Measurements from ENCODE around the gene SORCS3.

GRCh38 chr10:104741127-104741526 is 100.0 kb downstream of the SORCS3 start:
- TF ChIP-seq, protein P1, sequence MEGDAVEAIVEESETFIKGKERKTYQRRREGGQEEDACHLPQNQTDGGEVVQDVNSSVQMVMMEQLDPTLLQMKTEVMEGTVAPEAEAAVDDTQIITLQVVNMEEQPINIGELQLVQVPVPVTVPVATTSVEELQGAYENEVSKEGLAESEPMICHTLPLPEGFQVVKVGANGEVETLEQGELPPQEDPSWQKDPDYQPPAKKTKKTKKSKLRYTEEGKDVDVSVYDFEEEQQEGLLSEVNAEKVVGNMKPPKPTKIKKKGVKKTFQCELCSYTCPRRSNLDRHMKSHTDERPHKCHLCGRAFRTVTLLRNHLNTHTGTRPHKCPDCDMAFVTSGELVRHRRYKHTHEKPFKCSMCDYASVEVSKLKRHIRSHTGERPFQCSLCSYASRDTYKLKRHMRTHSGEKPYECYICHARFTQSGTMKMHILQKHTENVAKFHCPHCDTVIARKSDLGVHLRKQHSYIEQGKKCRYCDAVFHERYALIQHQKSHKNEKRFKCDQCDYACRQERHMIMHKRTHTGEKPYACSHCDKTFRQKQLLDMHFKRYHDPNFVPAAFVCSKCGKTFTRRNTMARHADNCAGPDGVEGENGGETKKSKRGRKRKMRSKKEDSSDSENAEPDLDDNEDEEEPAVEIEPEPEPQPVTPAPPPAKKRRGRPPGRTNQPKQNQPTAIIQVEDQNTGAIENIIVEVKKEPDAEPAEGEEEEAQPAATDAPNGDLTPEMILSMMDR (IDR thresholded peaks at IDR 0.05; ENCODE audit: low read depth, low read length, poor library complexity, severe bottlenecking), result no peak
- TF ChIP-seq EZH2phosphoT487 (IDR thresholded peaks at IDR 0.05; ENCODE audit: borderline replicate concordance, low read length), result no peak
